HG03521 (cell line): ENCODE results near the gene SELENBP1.
"Not testable (repeated sequence)": the region's sequence is repeated elsewhere in the genome, so short reads cannot be mapped to it uniquely, and the experiment has no call there.

Source experiments
- ATAC-seq: cut with Tn5 transposase; IDR thresholded peaks from one replicate; pipeline ENCODE4 v1.9.1; 2021; ENCODE audit warnings: mild to moderate bottlenecking, moderate library complexity; ENCODE audit not compliant: unreplicated experiment

SELENBP1 gene

DNA sequence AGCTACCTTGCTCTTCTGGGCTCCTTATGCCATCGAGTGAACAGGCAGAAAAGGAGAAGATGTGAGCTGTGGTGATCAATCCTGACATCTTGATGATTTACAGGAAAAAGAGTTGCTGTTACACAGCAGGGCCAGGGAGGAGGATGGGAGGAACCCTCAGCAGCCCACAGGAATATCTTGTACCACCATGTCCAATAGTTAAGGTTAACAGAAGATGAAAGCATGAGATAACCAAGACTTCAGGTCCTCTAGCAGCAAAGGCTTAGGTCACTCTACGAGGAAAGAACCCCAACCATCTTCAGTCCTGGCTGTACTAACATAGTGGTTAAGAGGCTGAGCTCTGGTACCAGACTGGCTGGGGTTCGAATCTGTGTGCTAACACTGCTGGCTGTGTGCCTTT is 12.1 kb upstream of the SELENBP1 start:
- ATAC-seq: no peak

DNA sequence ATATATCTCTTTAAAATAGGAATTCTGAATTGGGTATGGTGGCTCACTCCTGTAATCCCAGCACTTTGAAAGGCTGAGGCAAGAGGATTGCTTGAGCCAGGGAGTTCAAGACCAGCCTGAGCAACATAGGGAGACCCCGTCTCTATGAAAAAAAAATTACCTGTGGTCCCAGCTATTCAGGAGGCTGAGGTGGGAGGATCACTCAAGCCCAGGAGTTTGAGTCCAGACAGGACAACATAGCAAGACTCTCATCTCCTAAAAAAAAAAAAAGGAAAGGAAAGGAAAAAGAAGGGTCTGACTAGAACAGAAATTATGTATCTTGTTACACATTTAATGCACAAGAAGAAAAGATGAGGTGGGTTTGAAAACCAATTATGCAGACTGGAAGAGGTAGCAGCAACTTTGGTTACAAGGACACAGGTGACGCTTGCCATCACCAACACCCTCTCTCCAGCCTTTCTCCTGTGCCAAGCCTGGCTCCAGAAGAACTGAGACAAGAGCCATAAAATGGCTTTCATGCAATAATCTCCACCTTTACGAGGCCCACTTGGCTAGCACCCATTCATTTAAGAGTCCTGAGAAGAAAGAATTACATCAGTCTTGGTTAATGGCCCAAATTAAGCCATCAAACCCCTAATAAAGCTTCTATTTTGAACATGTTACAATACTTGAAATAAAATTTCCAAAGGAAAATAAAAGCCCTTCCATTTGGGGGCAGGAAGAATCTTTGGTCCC is 4.8 kb upstream of the SELENBP1 start:
- no peak for ATAC-seq

DNA sequence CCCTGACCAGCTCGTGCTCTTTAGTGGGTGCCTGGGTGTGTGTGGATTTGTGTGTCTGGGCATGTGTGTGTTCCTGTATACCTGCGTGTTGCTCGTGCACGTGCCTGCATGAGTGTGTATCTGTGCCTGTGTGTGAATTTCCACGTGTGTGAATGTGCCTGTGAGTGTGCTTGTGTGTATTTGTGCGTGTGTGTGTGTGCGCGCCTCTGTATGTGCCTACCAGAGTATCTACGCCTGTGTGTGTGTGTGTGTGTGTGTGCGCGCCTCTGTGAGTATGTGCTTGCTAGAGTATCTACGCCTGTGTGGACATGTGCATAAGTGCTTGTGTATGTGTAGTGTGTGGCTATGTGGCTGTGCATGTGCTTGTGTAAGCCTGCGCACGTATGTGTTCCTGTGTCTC is 691 bp upstream of the SELENBP1 start:
- no peak for ATAC-seq

DNA sequence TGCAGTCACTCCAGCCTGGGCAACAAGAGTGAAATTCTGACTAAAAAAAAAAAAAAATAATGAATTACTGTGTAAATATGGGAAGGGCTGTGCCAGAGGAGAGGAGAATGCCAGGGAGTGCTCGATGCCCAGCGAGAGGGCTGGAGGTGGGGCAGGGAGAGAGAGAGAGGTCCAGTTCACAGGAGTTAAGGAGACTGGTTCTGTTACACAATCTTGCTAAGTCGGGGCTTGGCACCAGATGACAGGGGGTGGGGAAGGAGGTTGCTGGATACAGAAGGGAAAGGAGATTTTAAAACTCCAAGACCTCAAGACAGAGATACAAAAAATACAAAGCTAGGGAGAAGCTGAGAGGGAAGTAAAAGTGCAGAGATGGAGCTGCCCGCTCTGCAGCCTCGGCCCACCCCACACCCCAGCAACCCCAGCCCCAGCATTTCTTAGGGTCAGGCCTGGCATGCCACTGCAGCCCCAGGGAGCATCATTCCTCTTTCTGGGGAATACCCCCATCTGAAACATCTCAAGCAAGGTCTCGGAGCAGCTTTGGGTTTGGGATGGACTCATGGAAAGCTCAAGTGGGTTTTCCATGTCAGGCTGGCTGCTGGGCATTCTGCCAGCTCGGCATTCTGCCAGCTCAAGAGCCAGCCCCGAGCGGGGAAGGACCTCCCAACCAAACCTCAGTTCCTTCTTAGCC is 991 bp downstream of the SELENBP1 start:
- no peak for ATAC-seq

DNA sequence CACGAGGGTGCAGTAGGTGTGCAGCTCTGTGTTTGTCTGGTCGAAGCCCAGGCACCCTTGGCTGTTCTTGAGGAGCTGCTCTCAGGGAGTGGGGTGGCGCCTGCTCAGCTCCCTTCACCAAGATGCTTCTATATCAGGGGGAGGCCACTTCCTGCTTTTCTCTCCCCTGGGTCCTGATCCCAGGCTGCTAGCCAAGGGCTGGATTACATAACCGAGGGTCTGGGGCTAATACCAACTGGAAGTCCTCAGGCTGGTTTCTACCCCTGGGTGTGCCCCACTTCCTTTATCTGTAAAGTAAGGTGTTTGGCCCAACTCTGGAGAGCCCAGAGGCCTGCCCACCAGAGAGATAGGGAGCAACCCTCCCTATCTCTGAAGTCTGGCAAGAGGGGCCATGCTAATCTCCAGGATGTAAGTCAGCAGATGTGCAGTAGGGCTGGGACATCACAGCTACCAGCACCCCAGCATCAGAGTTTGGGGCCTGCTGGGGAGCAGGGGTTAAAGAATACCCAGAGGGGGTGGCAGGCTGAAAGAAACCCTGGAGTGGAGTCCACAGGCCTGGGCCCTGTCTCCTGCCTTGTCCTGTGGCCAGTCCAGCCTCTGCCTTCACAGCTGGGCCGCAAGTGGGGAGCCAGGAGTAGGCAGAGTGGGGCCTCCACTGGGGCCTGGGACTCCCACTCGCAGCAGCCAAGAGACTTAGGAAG is 2.1 kb downstream of the SELENBP1 start:
- ATAC-seq: no peak

DNA sequence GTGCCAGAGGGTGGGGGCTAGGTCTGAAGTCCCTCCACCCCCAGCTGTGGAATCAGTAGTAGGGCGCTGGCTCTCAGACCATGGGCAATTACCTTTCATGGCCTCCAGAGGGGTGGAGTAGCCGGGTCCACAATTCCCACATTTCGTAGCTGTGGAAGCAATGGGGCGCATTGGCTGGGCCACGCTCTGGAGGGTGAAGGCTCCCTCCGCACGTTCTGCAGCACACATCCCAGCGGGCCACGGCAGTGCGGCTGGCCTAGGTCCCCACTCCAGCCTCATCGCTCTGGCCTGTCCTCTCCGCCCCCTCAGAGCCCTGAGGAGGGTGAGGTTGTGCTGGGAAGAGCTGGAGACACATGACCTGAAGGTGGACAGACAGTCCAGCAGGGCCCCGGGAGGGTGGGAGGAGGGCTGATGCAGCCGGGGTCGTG is 2.9 kb downstream of the SELENBP1 start:
- ATAC-seq: no peak

DNA sequence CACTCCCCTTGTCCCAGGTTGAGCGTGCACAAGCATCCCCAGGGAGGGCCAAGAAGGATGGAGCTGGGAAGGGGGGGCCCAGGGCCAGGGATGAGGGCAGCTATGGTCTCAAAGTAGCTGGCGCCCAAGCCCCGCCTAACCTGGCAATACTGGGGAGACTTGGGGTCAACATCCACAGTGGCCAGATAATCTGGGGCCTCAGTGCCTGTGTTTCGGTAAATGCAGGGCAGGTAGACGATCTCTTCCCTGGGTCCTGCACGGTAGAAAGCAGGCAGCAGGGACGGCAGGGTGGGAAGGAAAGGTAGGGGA is 3.2 kb downstream of the SELENBP1 start:
- no peak for ATAC-seq

DNA sequence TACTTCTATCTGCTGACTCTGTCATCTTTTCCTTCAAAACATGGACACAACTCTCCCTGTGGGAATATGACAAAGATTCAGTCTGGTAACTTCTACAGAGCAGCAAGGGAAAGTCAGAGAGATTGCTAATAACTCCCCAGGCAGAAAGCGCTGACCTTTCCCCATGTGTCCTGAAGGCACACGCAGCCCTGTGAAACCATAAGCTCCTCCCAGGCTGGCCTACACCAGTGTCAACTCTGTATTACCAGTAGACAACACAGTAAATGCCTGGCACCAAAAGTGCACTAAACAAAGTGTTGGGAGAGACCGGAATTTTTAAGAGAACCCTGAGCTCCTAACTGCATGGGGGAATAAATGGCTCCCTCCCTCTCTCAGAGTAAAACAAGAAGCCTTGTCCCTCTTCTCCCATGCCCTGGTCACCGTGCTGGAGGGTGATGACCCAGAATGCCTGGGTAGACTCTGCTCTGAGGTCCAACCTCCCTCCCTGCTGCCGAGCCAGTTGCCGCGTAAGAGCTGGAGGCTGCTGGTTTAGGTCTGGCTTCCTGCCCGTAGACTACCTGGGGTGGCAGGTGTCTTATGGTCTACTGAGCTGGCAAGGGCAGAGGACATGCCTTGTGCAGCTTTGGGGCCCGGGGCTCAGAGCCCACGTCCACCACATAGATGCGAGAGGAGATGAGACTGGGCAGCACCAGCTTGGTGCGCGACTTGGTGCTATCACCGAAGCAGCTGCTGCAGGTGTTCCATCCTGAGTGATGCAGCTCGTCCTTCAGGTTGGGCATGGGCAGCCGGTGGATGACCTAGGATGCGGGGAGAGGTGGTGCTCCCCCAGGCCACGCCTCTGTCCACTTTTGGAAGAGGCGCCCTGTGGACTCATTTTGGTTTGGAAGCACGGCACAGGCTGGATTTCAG is 3.9 kb downstream of the SELENBP1 start:
- ATAC-seq: no peak

DNA sequence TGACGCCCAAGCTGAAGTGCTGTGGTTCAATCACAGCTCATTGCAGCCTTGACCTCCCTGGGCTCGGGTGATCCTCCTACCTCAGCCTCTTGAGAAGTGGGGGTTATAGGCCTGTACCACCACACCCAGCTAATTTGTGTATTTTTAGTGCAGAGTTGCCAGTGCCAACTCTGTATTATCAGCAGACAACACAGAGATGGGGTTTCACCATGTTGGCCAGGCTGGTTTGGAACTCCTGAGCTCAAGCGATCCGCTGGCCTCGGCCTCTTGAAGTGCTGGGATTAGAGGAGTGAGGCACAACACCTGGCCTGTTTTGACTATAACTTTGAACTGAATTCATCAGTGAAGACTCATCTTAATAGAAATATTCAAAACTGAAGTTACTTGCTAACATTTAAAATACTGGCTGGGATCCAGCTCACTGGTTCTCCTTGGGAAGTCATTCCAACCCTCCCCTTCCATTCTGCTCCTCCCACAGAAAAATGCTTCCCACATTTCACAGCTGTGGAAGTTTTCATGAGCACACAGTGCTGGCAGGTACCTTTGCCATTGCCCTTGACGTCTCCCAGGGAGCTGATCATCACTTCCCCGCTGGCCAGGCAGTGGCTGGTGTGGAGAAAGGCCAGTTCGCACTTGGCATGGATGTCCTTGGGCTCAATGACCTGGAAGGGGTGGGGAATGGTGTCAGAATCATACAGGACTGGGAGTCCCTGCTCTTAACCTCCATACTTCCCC is 4.7 kb downstream of the SELENBP1 start:
- ATAC-seq: no peak

- ATAC-seq: no peak
Measured at GRCh38 chr1:151364996-151365395, 7.5 kb downstream of the SELENBP1 start.

DNA sequence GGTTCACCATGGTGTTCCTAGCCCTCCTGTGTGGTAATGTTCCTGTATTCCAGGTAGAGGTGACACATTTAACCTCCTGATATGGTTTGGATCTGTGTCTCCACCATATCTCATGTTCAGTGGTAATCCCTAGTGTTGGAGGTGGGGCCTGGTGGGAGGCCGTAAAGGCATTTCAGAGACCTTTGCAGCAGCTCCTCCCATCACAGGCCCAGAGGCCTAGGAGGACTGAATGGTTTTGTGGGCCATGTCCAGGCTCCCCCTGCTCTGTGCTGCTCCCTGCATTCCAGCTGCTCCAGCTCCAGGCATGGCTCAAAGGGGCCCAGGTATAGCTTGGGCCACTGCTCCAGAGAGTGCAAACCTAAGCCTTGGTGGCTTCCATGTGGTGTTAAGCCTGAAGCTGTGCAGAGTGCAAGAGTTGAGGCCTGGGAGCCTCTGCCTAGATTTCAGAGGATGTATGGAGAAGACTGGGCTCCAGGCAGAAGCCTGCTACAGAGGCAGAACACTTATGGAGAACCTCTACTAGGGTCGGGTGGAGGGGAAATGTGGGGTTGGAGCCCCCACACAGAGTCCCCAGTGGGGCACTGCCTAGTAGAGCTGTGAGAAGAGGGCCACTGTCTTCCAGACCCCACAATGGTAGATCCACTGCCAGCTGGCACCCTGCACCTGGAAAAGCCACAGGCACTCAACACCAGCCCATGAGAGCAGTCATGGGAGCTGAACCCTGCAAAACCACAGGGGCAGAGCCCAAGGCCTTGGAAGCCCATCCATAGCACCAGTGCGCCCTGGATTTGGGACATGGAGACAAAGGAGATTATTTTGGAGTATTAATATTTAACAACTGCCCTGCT is 10.0 kb downstream of the SELENBP1 start:
- ATAC-seq: no peak

DNA sequence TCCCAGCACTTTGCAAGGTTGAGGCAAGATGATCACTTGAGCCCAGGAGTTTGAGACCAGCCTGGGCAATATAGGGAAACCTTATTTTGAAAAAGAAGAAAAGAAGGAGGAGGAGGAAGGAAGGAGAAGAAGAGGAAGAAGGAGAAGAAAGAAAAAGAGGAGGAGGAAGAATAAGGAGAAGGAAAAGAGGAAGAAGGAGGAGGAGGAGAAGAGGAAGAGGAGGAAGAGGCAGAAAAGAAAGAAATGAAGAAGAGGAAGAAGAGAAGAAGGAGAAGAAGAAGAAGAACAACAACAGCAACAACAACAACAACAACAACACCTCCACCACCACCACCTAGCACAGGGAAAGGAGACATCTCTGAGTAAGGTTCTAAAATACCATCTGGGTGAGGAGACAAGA is 10.6 kb downstream of the SELENBP1 start:
- ATAC-seq: no peak

- no peak for ATAC-seq
Measured at GRCh38 chr1:151356696-151357095, 15.8 kb downstream of the SELENBP1 start.

- no peak for ATAC-seq
Measured at GRCh38 chr1:151352021-151352718, 20.3 kb downstream of the SELENBP1 start.

DNA sequence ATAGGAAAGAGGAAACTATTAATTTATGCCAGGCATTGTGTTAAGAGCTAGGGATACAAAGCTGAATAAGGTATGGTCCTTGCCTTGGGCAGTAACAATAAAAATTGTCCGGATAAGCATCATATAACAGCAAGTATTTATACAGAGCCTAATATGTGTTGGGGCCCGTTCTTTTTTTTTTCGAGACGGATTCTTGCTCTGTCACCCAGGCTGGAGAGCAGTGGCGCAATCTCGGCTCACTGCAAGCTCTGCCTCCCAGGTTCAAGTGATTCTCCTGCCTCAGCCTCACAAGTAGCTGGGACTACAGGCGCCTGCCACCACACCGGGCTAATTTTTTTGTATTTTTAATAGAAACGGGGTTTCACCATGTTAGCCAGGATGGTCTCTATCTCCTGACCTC is 22.2 kb downstream of the SELENBP1 start:
- ATAC-seq: not testable (repeated sequence)

GRCh38 chr1:151347523-151348246 is 24.8 kb downstream of the SELENBP1 start:
- ATAC-seq: no peak

DNA sequence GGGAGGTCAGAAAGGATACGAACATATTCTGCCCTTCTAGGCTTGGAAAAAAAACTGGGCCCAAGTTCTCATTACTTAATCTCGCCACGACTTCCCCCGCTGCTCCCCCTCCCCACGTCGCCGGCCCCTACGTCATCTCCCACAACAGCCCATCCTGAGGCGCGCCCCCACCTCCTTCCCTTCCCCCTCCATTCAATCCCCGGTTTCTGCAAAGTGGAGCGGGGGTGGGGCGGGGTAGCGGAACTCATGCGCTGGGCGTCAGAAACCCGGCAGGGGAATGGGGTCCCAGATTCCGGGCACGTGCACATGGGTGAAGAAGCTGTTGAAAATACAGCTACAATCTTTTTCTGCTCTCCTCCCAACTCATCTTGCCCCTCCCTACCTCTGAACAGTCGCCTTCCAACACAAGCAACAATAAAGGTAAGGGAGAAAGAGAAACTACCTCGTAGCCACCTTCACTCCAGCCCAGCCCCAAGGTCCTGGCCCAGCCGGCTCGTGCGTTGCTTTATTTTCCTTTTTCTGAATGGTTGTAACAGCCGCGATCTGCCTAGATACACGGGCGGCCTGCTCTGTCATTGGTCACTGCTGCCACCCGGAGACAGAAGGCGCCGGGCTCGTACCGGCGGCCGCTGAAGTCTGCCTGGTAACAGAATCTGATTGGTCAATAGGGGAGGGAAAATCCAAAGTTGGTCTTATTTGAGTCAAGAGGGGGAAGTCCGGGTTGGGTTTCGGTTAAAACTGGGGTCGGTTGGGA is 25.6 kb downstream of the SELENBP1 start, which contains the start of gene RFX5:
Gene RFX5 (minus strand): TSS at position 484 of the 754 bp plus-strand sequence. CDS start 932 bp downstream, outside the sequence.
- peak; percentile 95 for ATAC-seq
